ENCODE results near the gene PIGA. TPM values are rescaled to one million over a fixed set of nuclear protein-coding genes. Genes with fewer than 3 reads are reported as not detected.
A peak's percentile ranks its signal among the peaks of the same experiment; 100 is the strongest.

Gene PIGA
- total and polyA plus RNA-seq, 3 experiments from 2014 or later, result 5.6 to 23.8 (median 21.7) TPM

- no peak overlapping the region for H3K27ac Mint-ChIP-seq
- H3K9me3 Mint-ChIP-seq, result no peaks in the 10 kb centered on the region
- no peaks in the 10 kb centered on the region for H3K36me3 Mint-ChIP-seq
- H3K9me3 ChIP-seq (ENCODE audit: low read length), result no peaks in the 10 kb centered on the region
- no peak overlapping the region for H3K4me3 Mint-ChIP-seq
- no peaks in the 10 kb centered on the region for H3K36me3 ChIP-seq (ENCODE audit: insufficient read depth, low read length)
- ChIA-PET POLR2A (no interaction called here), CTCF (no interaction called here)
- no peak for DNase-seq
- peaks cover 7 to 9% of the 10 kb centered on the region in 2 donors for H3K27me3 Mint-ChIP-seq
- no peaks in the 10 kb centered on the region for H3K4me1 ChIP-seq (ENCODE audit: insufficient read depth, low read length)
- H3K27me3 ChIP-seq (ENCODE audit: insufficient read depth, low read length, poor library complexity, severe bottlenecking), result no peaks in the 10 kb centered on the region
- H3K4me1 Mint-ChIP-seq, result no peaks in the 10 kb centered on the region
- no peak overlapping the region for H3K4me3 ChIP-seq (ENCODE audit: low read length)
- H3K27ac ChIP-seq (ENCODE audit: low read depth, low read length), result no peak overlapping the region
Measured at GRCh38 chrX:15358533-15358932, 23.2 kb upstream of the PIGA start.

- no peaks in the 10 kb centered on the region for H3K27me3 ChIP-seq (ENCODE audit: insufficient read depth, low read length, poor library complexity, severe bottlenecking)
- Mint-ChIP-seq H3K9me3 (no peaks in the 10 kb centered on the region), H3K36me3 (no peaks in the 10 kb centered on the region), H3K27me3 (peaks cover 4 to 10% of the 10 kb centered on the region in 2 donors), H3K4me1 (no peaks in the 10 kb centered on the region), H3K4me3 (no peak overlapping the region), H3K27ac (no peak overlapping the region)
- no peak overlapping the region for H3K4me3 ChIP-seq (ENCODE audit: low read length)
- no peaks in the 10 kb centered on the region for H3K4me1 ChIP-seq (ENCODE audit: insufficient read depth, low read length)
- POLR2A ChIA-PET, result no interaction called here
- H3K27ac ChIP-seq (ENCODE audit: low read depth, low read length), result no peak overlapping the region
- H3K9me3 ChIP-seq (ENCODE audit: low read length), result no peaks in the 10 kb centered on the region
- H3K36me3 ChIP-seq (ENCODE audit: insufficient read depth, low read length), result no peaks in the 10 kb centered on the region
- CTCF ChIA-PET, result no interaction called here
- DNase-seq, result no peak
Measured at GRCh38 chrX:15356444-15356843, 21.1 kb upstream of the PIGA start.

- H3K27ac Mint-ChIP-seq, result no peak overlapping the region
- Histone ChIP-seq H3K9me3 (ENCODE audit: low read length) (no peaks in the 10 kb centered on the region), H3K4me3 (ENCODE audit: low read length) (no peak overlapping the region), H3K27me3 (ENCODE audit: insufficient read depth, low read length, poor library complexity, severe bottlenecking) (no peaks in the 10 kb centered on the region), H3K36me3 (ENCODE audit: insufficient read depth, low read length) (no peaks in the 10 kb centered on the region), H3K27ac (ENCODE audit: low read depth, low read length) (no peak overlapping the region), H3K4me1 (ENCODE audit: insufficient read depth, low read length) (no peaks in the 10 kb centered on the region)
- H3K4me1 Mint-ChIP-seq, result no peaks in the 10 kb centered on the region
- H3K4me3 Mint-ChIP-seq, result peak overlapping the region in 1 of 7 donors; percentile 45
- no peaks in the 10 kb centered on the region for H3K9me3 Mint-ChIP-seq
- H3K36me3 Mint-ChIP-seq, result no peaks in the 10 kb centered on the region
- peaks cover 2 to 3% of the 10 kb centered on the region in 2 donors for H3K27me3 Mint-ChIP-seq
- DNase-seq, result no peak
- POLR2A ChIA-PET, result interaction anchor here (0.6 kb wide), 1 partner anchor 16 kb away, joined by 7 read pairs; no protein-coding TSS in a partner anchor
- CTCF ChIA-PET, result no interaction called here
Measured at GRCh38 chrX:15350329-15350996, 15.1 kb upstream of the PIGA start.

GRCh38 chrX:15349046-15349445 is 13.7 kb upstream of the PIGA start:
- H3K36me3 ChIP-seq (ENCODE audit: insufficient read depth, low read length), result no peaks in the 10 kb centered on the region
- Mint-ChIP-seq H3K4me1 (no peaks in the 10 kb centered on the region), H3K27ac (no peak overlapping the region), H3K27me3 (peaks cover 5 to 7% of the 10 kb centered on the region in 2 donors), H3K36me3 (no peaks in the 10 kb centered on the region), H3K4me3 (no peak overlapping the region), H3K9me3 (no peaks in the 10 kb centered on the region)
- no peak overlapping the region for H3K4me3 ChIP-seq (ENCODE audit: low read length)
- CTCF ChIA-PET, result interaction anchor here (0.8 to 0.9 kb wide), 2 partner anchors 119 to 1347 kb away, joined by 3 to 4 read pairs; no protein-coding TSS in a partner anchor
- H3K27ac ChIP-seq (ENCODE audit: low read depth, low read length), result no peak overlapping the region
- POLR2A ChIA-PET, result no interaction called here
- DNase-seq, result peak in 2 of 5 donors; percentile 2 to 3
- no peaks in the 10 kb centered on the region for H3K27me3 ChIP-seq (ENCODE audit: insufficient read depth, low read length, poor library complexity, severe bottlenecking)
- no peaks in the 10 kb centered on the region for H3K9me3 ChIP-seq (ENCODE audit: low read length)
- H3K4me1 ChIP-seq (ENCODE audit: insufficient read depth, low read length), result no peaks in the 10 kb centered on the region

- CTCF ChIA-PET, result no interaction called here
- Histone ChIP-seq H3K27ac (ENCODE audit: low read depth, low read length) (no peak overlapping the region), H3K4me1 (ENCODE audit: insufficient read depth, low read length) (no peaks in the 10 kb centered on the region), H3K36me3 (ENCODE audit: insufficient read depth, low read length) (no peaks in the 10 kb centered on the region), H3K4me3 (ENCODE audit: low read length) (no peak overlapping the region), H3K9me3 (ENCODE audit: low read length) (no peaks in the 10 kb centered on the region), H3K27me3 (ENCODE audit: insufficient read depth, low read length, poor library complexity, severe bottlenecking) (no peaks in the 10 kb centered on the region)
- H3K27ac Mint-ChIP-seq, result no peak overlapping the region
- H3K9me3 Mint-ChIP-seq, result no peaks in the 10 kb centered on the region
- H3K4me1 Mint-ChIP-seq, result no peaks in the 10 kb centered on the region
- no peak for DNase-seq
- H3K27me3 Mint-ChIP-seq, result peaks cover 7 to 27% of the 10 kb centered on the region in 2 donors
- H3K36me3 Mint-ChIP-seq, result no peaks in the 10 kb centered on the region
- H3K4me3 Mint-ChIP-seq, result no peak overlapping the region
- POLR2A ChIA-PET, result no interaction called here
Measured at GRCh38 chrX:15345976-15346375, 10.7 kb upstream of the PIGA start.

GRCh38 chrX:15344106-15344505 is 8.8 kb upstream of the PIGA start:
- Mint-ChIP-seq H3K4me3 (no peak overlapping the region), H3K27ac (no peak overlapping the region), H3K36me3 (no peaks in the 10 kb centered on the region), H3K27me3 (peaks cover 11 to 34% of the 10 kb centered on the region in 2 donors), H3K9me3 (no peaks in the 10 kb centered on the region), H3K4me1 (no peaks in the 10 kb centered on the region)
- DNase-seq, result no peak
- no peaks in the 10 kb centered on the region for H3K9me3 ChIP-seq (ENCODE audit: low read length)
- ChIA-PET CTCF (no interaction called here), POLR2A (no interaction called here)
- H3K27me3 ChIP-seq (ENCODE audit: insufficient read depth, low read length, poor library complexity, severe bottlenecking), result no peaks in the 10 kb centered on the region
- no peaks in the 10 kb centered on the region for H3K4me1 ChIP-seq (ENCODE audit: insufficient read depth, low read length)
- H3K36me3 ChIP-seq (ENCODE audit: insufficient read depth, low read length), result no peaks in the 10 kb centered on the region
- H3K27ac ChIP-seq (ENCODE audit: low read depth, low read length), result no peak overlapping the region
- H3K4me3 ChIP-seq (ENCODE audit: low read length), result no peak overlapping the region

GRCh38 chrX:15343075-15343476 is 7.8 kb upstream of the PIGA start:
- ChIA-PET POLR2A (no interaction called here), CTCF (interaction anchor here (1.2 kb wide), 1 partner anchor 13 kb away, joined by 3 read pairs; no protein-coding TSS in a partner anchor)
- H3K27me3 Mint-ChIP-seq, result peaks cover 11 to 36% of the 10 kb centered on the region in 2 donors
- no peak overlapping the region for H3K27ac Mint-ChIP-seq
- no peak for DNase-seq
- no peaks in the 10 kb centered on the region for H3K4me1 Mint-ChIP-seq
- no peak overlapping the region for H3K4me3 ChIP-seq (ENCODE audit: low read length)
- H3K27me3 ChIP-seq (ENCODE audit: insufficient read depth, low read length, poor library complexity, severe bottlenecking), result no peaks in the 10 kb centered on the region
- no peaks in the 10 kb centered on the region for H3K4me1 ChIP-seq (ENCODE audit: insufficient read depth, low read length)
- no peaks in the 10 kb centered on the region for H3K36me3 ChIP-seq (ENCODE audit: insufficient read depth, low read length)
- no peaks in the 10 kb centered on the region for H3K36me3 Mint-ChIP-seq
- H3K9me3 ChIP-seq (ENCODE audit: low read length), result no peaks in the 10 kb centered on the region
- no peaks in the 10 kb centered on the region for H3K9me3 Mint-ChIP-seq
- H3K27ac ChIP-seq (ENCODE audit: low read depth, low read length), result no peak overlapping the region
- no peak overlapping the region for H3K4me3 Mint-ChIP-seq

GRCh38 chrX:15340867-15341266 is 5.5 kb upstream of the PIGA start:
- DNase-seq, result no peak
- Mint-ChIP-seq H3K4me1 (peaks cover 0 to 9% (median 5%) of the 10 kb centered on the region in 3 donors), H3K9me3 (no peaks in the 10 kb centered on the region), H3K36me3 (no peaks in the 10 kb centered on the region), H3K27me3 (peaks cover 15 to 45% of the 10 kb centered on the region in 2 donors), H3K4me3 (no peak overlapping the region), H3K27ac (no peak overlapping the region)
- Histone ChIP-seq H3K9me3 (ENCODE audit: low read length) (no peaks in the 10 kb centered on the region), H3K36me3 (ENCODE audit: insufficient read depth, low read length) (no peaks in the 10 kb centered on the region), H3K4me1 (ENCODE audit: insufficient read depth, low read length) (no peaks in the 10 kb centered on the region), H3K27me3 (ENCODE audit: insufficient read depth, low read length, poor library complexity, severe bottlenecking) (no peaks in the 10 kb centered on the region), H3K27ac (ENCODE audit: low read depth, low read length) (no peak overlapping the region), H3K4me3 (ENCODE audit: low read length) (no peak overlapping the region)
- ChIA-PET POLR2A (no interaction called here), CTCF (no interaction called here)
